LNCAP (cell line): ENCODE measurements around the gene MXRA5.

Source experiments
- CTCF ChIP-seq: fragments of 450-650 bp; IDR thresholded peaks from 2 replicates; pipeline ENCODE4 v1.5.1; 2017; ENCODE audit warnings: mild to moderate bottlenecking

MXRA5 gene

DNA sequence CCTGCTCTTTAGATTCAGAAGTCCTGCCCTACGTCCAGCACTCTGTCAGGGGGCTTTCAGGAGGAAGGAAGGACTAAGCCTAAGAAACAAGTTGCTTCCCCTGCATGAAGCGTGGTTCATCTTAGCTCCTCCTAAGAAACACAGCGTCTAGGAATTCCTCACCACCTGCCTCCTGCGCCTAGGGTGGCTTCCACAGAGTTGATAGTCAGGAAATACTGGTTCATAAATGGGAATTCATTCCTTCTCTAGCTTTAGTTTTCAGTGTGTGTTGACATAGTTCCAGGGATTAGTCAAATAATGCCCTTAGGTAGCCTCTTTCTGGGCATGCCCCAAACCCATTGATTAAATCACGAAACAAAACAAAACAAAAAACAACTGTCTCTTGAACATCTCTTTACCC lies 1.7 kb upstream of the MXRA5 start:
- no peak for TF ChIP-seq CTCF

- no peak for TF ChIP-seq CTCF
Measured at GRCh38 chrX:3345281-3346191, 916 bp downstream of the MXRA5 start.

DNA sequence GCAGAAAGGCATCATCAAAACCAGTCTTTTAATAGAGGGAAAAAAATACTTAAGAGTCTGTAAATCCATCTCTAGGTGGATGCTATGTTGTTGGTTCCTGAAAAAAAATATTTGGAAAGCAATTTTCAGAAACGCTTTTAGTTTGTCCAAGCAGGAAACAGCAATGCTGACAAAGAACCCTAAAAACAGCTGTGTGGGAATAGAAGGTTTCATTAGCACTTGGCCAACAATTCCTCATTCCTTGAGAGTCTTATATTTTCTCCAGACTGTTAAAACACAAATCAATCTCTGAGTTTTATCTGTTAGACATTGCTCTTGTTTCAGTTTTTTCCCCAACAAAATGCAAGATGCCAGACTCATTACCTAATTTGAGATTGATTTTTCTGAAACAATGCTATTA lies 6.4 kb downstream of the MXRA5 start:
- TF ChIP-seq CTCF, result no peak

- no peak for TF ChIP-seq CTCF
Measured at GRCh38 chrX:3326681-3327080, 19.8 kb downstream of the MXRA5 start.

DNA sequence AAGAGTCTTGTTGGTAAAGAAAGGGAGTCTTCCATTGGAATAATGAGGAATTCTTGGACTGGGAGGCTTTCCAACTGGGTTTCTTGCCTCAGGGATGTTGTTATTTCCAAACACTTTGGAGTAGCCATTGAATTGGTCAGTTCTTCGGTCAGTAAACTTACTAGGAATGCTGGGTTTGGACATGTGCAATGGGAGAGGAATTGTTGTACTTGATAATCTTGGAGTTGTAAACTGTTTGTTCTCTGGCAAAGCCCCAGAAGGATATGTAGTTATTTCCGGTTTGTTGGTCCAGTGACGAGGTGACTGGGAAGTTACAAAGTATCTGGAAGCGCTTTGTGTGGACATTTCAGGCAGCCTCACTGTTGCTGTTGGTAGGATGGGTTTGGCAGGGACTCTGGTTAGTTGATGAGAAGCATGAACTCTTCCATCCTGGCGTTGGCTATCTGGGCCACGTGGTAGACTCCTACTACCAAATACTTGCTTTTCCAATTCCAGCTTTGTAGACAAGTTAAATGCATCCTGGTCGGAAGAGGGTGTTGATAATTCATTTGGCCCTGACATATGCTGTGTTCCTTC lies 25.9 kb downstream of the MXRA5 start:
- TF ChIP-seq CTCF, result no peak

- no peak for TF ChIP-seq CTCF
Measured at GRCh38 chrX:3317191-3317718, 29.2 kb downstream of the MXRA5 start.

- TF ChIP-seq CTCF, result no peak
Measured at GRCh38 chrX:3312109-3312508, 34.3 kb downstream of the MXRA5 start.
